H9 (cell line): Measurements from ENCODE around the gene KRTAP10-3. TPM values are rescaled to one million over a fixed set of nuclear protein-coding genes. Genes with fewer than 3 reads are reported as not detected.

Experiments used
- DNase-seq: peaks from one replicate; pipeline ENCODE4 v3.0.0-alpha.2; 2017
- H2AFZ ChIP-seq: one replicate; pipeline ENCODE4 v1.6.1; 2013; ENCODE audit warnings: mild to moderate bottlenecking, low read length, control low read depth, moderate library complexity
- H2AK5ac ChIP-seq: 2 replicates; pipeline ENCODE4 v1.6.1; 2013; ENCODE audit warnings: low read length, control low read depth, mixed read lengths; ENCODE audit not compliant: insufficient read length
- H2BK120ac ChIP-seq: one replicate; pipeline ENCODE4 v1.6.1; 2013; ENCODE audit warnings: low read depth, mild to moderate bottlenecking, low read length, control low read depth, inconsistent platforms; ENCODE audit not compliant: poor library complexity, severe bottlenecking
- H2BK12ac ChIP-seq: 2 replicates; pipeline ENCODE4 v1.6.1; 2013; ENCODE audit warnings: low read length, control low read depth, mixed read lengths, low read depth; ENCODE audit not compliant: insufficient read length
- H2BK15ac ChIP-seq: 2 replicates; pipeline ENCODE4 v1.6.1; 2013; ENCODE audit warnings: low read depth, low read length, control low read depth
- H2BK20ac ChIP-seq: one replicate; pipeline ENCODE4 v1.6.1; 2013; ENCODE audit warnings: low read depth, mild to moderate bottlenecking, low read length, control low read depth, inconsistent platforms; ENCODE audit not compliant: poor library complexity, severe bottlenecking
- H2BK5ac ChIP-seq: 2 replicates; pipeline ENCODE4 v1.6.1; 2013; ENCODE audit warnings: low read length, control low read depth, mixed read lengths; ENCODE audit not compliant: insufficient read length
- H3K14ac ChIP-seq: 2 replicates; pipeline ENCODE4 v1.6.1; 2013; ENCODE audit warnings: low read length, control low read depth; ENCODE audit not compliant: insufficient read depth
- H3K18ac ChIP-seq: 2 replicates; pipeline ENCODE4 v1.6.1; 2013; ENCODE audit warnings: low read depth, mild to moderate bottlenecking, mixed read lengths, low read length, control low read depth; ENCODE audit not compliant: insufficient read length
- H3K23ac ChIP-seq: 2 replicates; pipeline ENCODE4 v1.6.1; 2013; ENCODE audit warnings: low read length, control low read depth, mixed read lengths, low read depth; ENCODE audit not compliant: insufficient read length
- H3K23me2 ChIP-seq: 2 replicates; pipeline ENCODE4 v1.6.1; 2013; ENCODE audit warnings: low read depth, mild to moderate bottlenecking, mixed read lengths, low read length, control low read depth; ENCODE audit not compliant: insufficient read length, poor library complexity, severe bottlenecking
- H3K27ac ChIP-seq: 2 replicates; pipeline ENCODE4 v1.5.1; 2013; ENCODE audit warnings: low read length, control low read depth, mixed read lengths, low read depth; ENCODE audit not compliant: insufficient read length
- H3K27me3 ChIP-seq: 2 replicates; pipeline ENCODE4 v1.6.1; 2013; ENCODE audit warnings: low read length, control low read depth, inconsistent platforms; ENCODE audit not compliant: insufficient read depth
- H3K4ac ChIP-seq: 2 replicates; pipeline ENCODE4 v1.6.1; 2013; ENCODE audit warnings: low read depth, mild to moderate bottlenecking, control low read depth, inconsistent platforms, low read length, moderate library complexity
- H3K4me1 ChIP-seq: 2 replicates; pipeline ENCODE4 v1.6.1; 2013; ENCODE audit warnings: low read length, control low read depth, inconsistent platforms; ENCODE audit not compliant: insufficient read depth
- H3K4me2 ChIP-seq: 2 replicates; pipeline ENCODE4 v1.6.1; 2013; ENCODE audit warnings: low read length, control low read depth, mixed read lengths; ENCODE audit not compliant: insufficient read length, insufficient read depth
- H3K56ac ChIP-seq: 2 replicates; pipeline ENCODE4 v1.6.1; 2013; ENCODE audit warnings: low read depth, mild to moderate bottlenecking, mixed read lengths, low read length, control low read depth; ENCODE audit not compliant: insufficient read length
- H3K79me1 ChIP-seq: 2 replicates; pipeline ENCODE4 v1.6.1; 2013; ENCODE audit warnings: low read depth, mild to moderate bottlenecking, moderate library complexity, low read length, control low read depth, inconsistent platforms; ENCODE audit not compliant: insufficient read depth, poor library complexity, severe bottlenecking
- H3K79me2 ChIP-seq: 2 replicates; pipeline ENCODE4 v1.6.1; 2013; ENCODE audit warnings: low read length, control low read depth, inconsistent platforms; ENCODE audit not compliant: insufficient read depth
- H3K9ac ChIP-seq: 2 replicates; pipeline ENCODE4 v1.6.1; 2013; ENCODE audit warnings: low read length, control low read depth, mixed read lengths; ENCODE audit not compliant: insufficient read length; ENCODE audit errors: extremely low read depth
- H3K9me3 ChIP-seq: one replicate; pipeline ENCODE4 v1.6.1; 2013; ENCODE audit warnings: low read depth, low read length, inconsistent platforms; ENCODE audit not compliant: control insufficient read depth
- H3T11ph ChIP-seq: one replicate; pipeline ENCODE4 v1.6.1; 2013; ENCODE audit warnings: mild to moderate bottlenecking, low read length, control low read depth, inconsistent platforms
- H4K20me1 ChIP-seq: one replicate; pipeline ENCODE4 v1.6.1; 2013; ENCODE audit not compliant: control insufficient read depth, insufficient read length, insufficient read depth
- H4K5ac ChIP-seq: 2 replicates; pipeline ENCODE4 v1.6.1; 2013; ENCODE audit warnings: low read depth, mild to moderate bottlenecking, mixed read lengths, low read length, control low read depth; ENCODE audit not compliant: insufficient read length
- H4K8ac ChIP-seq: replicated peaks from 2 replicates; pipeline ENCODE4 v1.6.1; 2013; ENCODE audit warnings: low read length, control low read depth, mixed read lengths, low read depth; ENCODE audit not compliant: insufficient read length
- H4K91ac ChIP-seq: 2 replicates; pipeline ENCODE4 v1.6.1; 2013; ENCODE audit warnings: low read depth, mild to moderate bottlenecking, moderate library complexity, mixed read lengths, low read length, control low read depth; ENCODE audit not compliant: insufficient read length
- H3K27ac Mint-ChIP-seq, 3 experiments: 2 replicates in 2 of 3; 3 replicates in 1 of 3; pipeline ENCODE4 v1.8.0; 2020 to 2021; ENCODE audit warnings: mixed read lengths in 3 of 3, mild to moderate bottlenecking in 1 of 3, moderate library complexity in 1 of 3
- H3K27me3 Mint-ChIP-seq: 2 replicates; pipeline ENCODE4 v1.8.0; 2021; ENCODE audit warnings: low read depth, mild to moderate bottlenecking, moderate library complexity, mixed read lengths
- H3K36me3 Mint-ChIP-seq, 3 experiments: 2 replicates in 2 of 3; 3 replicates in 1 of 3; pipeline ENCODE4 v1.8.0; 2020 to 2021; ENCODE audit warnings: low read depth in 3 of 3, mixed read lengths in 3 of 3; ENCODE audit not compliant: insufficient read depth in 1 of 3
- H3K4me1 Mint-ChIP-seq, 2 experiments: 2 replicates each; pipeline ENCODE4 v1.8.0; 2020; ENCODE audit warnings: mixed read lengths in 2 of 2
- H3K4me3 Mint-ChIP-seq, 2 experiments: 2 replicates in 1 of 2; 3 replicates in 1 of 2; pipeline ENCODE4 v1.8.0; 2020 to 2021; ENCODE audit warnings: mild to moderate bottlenecking in 2 of 2, mixed read lengths in 2 of 2, moderate library complexity in 1 of 2
- H3K9me3 Mint-ChIP-seq, 2 experiments: 2 replicates in 1 of 2; 3 replicates in 1 of 2; pipeline ENCODE4 v1.8.0; 2020; ENCODE audit warnings: mild to moderate bottlenecking in 2 of 2, mixed read lengths in 2 of 2, moderate library complexity in 1 of 2
- CTCF ChIP-seq: fragments of 200-600 bp; sonication (generic); conservative IDR thresholded peaks from 3 replicates; pipeline ENCODE4 v1.8.0; 2021; ENCODE audit warnings: antibody characterized with exemption, mild to moderate bottlenecking
- WGBS: extraction: QIAGEN DNeasy Blood & Tissue Kit; methylation state at CpG from one replicate; pipeline ENCODE4 v1.1.7; 2013; ENCODE audit warnings: missing lambda C conversion rate, low lambda C conversion rate, mixed read lengths; ENCODE audit not compliant: insufficient read length; ENCODE audit errors: extremely low coverage; 5-methylcytosine and 5-hydroxymethylcytosine counted together
- total RNA-seq: library from RNA; stranded (reverse); gene quantifications from 2 replicates; pipeline ENCODE4 v1.2.1, GENCODE V29; 2021

The KRTAP10-3 gene
- total RNA-seq, 1 experiment from 2014 or later = not detected

GRCh38 chr21:44548381-44548780, 10.2 kb downstream of the KRTAP10-3 start:
- peak overlapping the region; percentile 3; the same call in 1 of the 2 replicates for H3K4ac ChIP-seq
- peak overlapping the region; percentile 89 for H3K18ac ChIP-seq
- H2BK120ac ChIP-seq = no peak overlapping the region
- no peak for TF ChIP-seq CTCF
- peak overlapping the region; percentile 7 for H3K27ac ChIP-seq
- H2BK12ac ChIP-seq = no peak overlapping the region
- no peak overlapping the region for H3K4me2 ChIP-seq
- peaks cover 6% of the 10 kb centered on the region; the same call in 1 of the 2 replicates for H3K4me1 ChIP-seq
- peak overlapping the region; percentile 20 for H3T11ph ChIP-seq
- H3K23ac ChIP-seq = no peak overlapping the region
- WGBS = no CpG with 5 or more reads among the region's 13 CpGs
- no peak overlapping the region for H2AK5ac ChIP-seq
- no peak overlapping the region for H3K56ac ChIP-seq
- H3K14ac ChIP-seq = peak overlapping the region; percentile 59; the same call in 1 of the 2 replicates
- H3K9ac ChIP-seq = no peak overlapping the region
- Mint-ChIP-seq H3K27ac (peak overlapping the region in 2 of 3 experiments; percentile 78 to 87; a peak in 5 of 7 replicates), H3K4me1 (peaks cover 46 to 54% of the 10 kb centered on the region in 2 experiments), H3K4me3 (no peak overlapping the region), H3K27me3 (peaks cover 3% of the 10 kb centered on the region), H3K36me3 (peaks cover 0 to 19% (median 9%) of the 10 kb centered on the region in 3 experiments; a peak in 3 of 7 replicates), H3K9me3 (peaks cover 10 to 20% of the 10 kb centered on the region in 2 experiments; a peak in 4 of 5 replicates)
- H4K8ac ChIP-seq = no peak overlapping the region
- H2BK5ac ChIP-seq = no peak overlapping the region
- H4K91ac ChIP-seq = no peak overlapping the region
- H3K9me3 ChIP-seq = no peaks in the 10 kb centered on the region
- DNase-seq = no peak
- H4K20me1 ChIP-seq = no peaks in the 10 kb centered on the region
- H2BK20ac ChIP-seq = no peak overlapping the region
- no peak overlapping the region for H2BK15ac ChIP-seq
- H3K27me3 ChIP-seq = no peaks in the 10 kb centered on the region
- H3K23me2 ChIP-seq = no peaks in the 10 kb centered on the region
- H3K79me2 ChIP-seq = no peaks in the 10 kb centered on the region
- no peak overlapping the region for H4K5ac ChIP-seq
- H3K79me1 ChIP-seq = no peaks in the 10 kb centered on the region
- no peak overlapping the region for H2AFZ ChIP-seq
